ENCODE results near the gene SERPING1. TPM values are rescaled to one million over a fixed set of nuclear protein-coding genes. Genes with fewer than 3 reads are reported as not detected.

SERPING1 gene
- total and polyA plus RNA-seq, 2 experiments from 2014 or later: 147 to 319 TPM

- Histone ChIP-seq H3K4me1 (ENCODE audit: insufficient read depth) (peaks cover 6% of the 10 kb centered on the region; the same call in 1 of the 2 replicates), H3K9ac (no peak overlapping the region), H3K4me3 (no peak overlapping the region), H4K20me1 (ENCODE audit: insufficient read depth) (no peaks in the 10 kb centered on the region), H2AFZ (no peak overlapping the region), H3K79me2 (ENCODE audit: insufficient read depth) (peaks cover 8% of the 10 kb centered on the region), H3K27ac (no peak overlapping the region), H3F3A (ENCODE audit: insufficient read depth) (no peaks in the 10 kb centered on the region), H3K36me3 (ENCODE audit: low read depth) (no peaks in the 10 kb centered on the region), H3K9me2 (ENCODE audit: insufficient read depth) (no peaks in the 10 kb centered on the region), H3K27me3 (replicated peaks; ENCODE audit: insufficient read depth) (no peaks in the 10 kb centered on the region; the same call in 1 of the 2 replicates), H3K4me2 (ENCODE audit: unreplicated experiment) (no peak overlapping the region), H3K9me3 (ENCODE audit: low read depth) (no peaks in the 10 kb centered on the region)
- TF ChIP-seq EZH2 (IDR thresholded peaks at IDR 0.05; ENCODE audit: insufficient read depth, poor library complexity, severe bottlenecking) (no peak), EZH2phosphoT487 (IDR thresholded peaks at IDR 0.05; ENCODE audit: insufficient read depth, low read depth) (no peak)
- 66 to 68% methylated on average over 6 of the region's 6 CpGs for WGBS, 2 experiments (ENCODE audit: low coverage in 1 of 2, low lambda C conversion rate in 2 of 2, missing lambda C conversion rate in 2 of 2)
- in situ Hi-C loops (cut with MboI): no loop called here
- DNase-seq: no peak
Observed at GRCh38 chr11:57633394-57634070, 36.0 kb downstream of the SERPING1 start.

- Histone ChIP-seq H3K4me2 (ENCODE audit: unreplicated experiment) (no peak overlapping the region), H3K9me3 (ENCODE audit: low read depth) (no peaks in the 10 kb centered on the region), H3K79me2 (ENCODE audit: insufficient read depth) (peaks cover 16% of the 10 kb centered on the region), H3K27ac (no peak overlapping the region), H3K9ac (no peak overlapping the region), H3K4me3 (no peak overlapping the region), H3K4me1 (ENCODE audit: insufficient read depth) (peaks cover 6% of the 10 kb centered on the region; the same call in 1 of the 2 replicates), H2AFZ (no peak overlapping the region), H4K20me1 (ENCODE audit: insufficient read depth) (no peaks in the 10 kb centered on the region), H3K27me3 (replicated peaks; ENCODE audit: insufficient read depth) (no peaks in the 10 kb centered on the region; the same call in 1 of the 2 replicates), H3F3A (ENCODE audit: insufficient read depth) (no peaks in the 10 kb centered on the region), H3K9me2 (ENCODE audit: insufficient read depth) (no peaks in the 10 kb centered on the region), H3K36me3 (ENCODE audit: low read depth) (no peaks in the 10 kb centered on the region)
- TF ChIP-seq EZH2phosphoT487 (IDR thresholded peaks at IDR 0.05; ENCODE audit: insufficient read depth, low read depth) (no peak), EZH2 (IDR thresholded peaks at IDR 0.05; ENCODE audit: insufficient read depth, poor library complexity, severe bottlenecking) (no peak)
- DNase-seq: no peak
- in situ Hi-C loops (cut with MboI): no loop called here
Observed at GRCh38 chr11:57634311-57634710, 36.8 kb downstream of the SERPING1 start.

- in situ Hi-C loops (cut with MboI): no loop called here
- peaks cover 6% of the 10 kb centered on the region for H3K4me1 ChIP-seq (ENCODE audit: insufficient read depth)
- no peaks in the 10 kb centered on the region for H4K20me1 ChIP-seq (ENCODE audit: insufficient read depth)
- TF ChIP-seq EZH2 (IDR thresholded peaks at IDR 0.05; ENCODE audit: insufficient read depth, poor library complexity, severe bottlenecking): no peak
- TF ChIP-seq EZH2phosphoT487 (IDR thresholded peaks at IDR 0.05; ENCODE audit: insufficient read depth, low read depth): no peak
- H3K9ac ChIP-seq: no peak overlapping the region
- no peak for DNase-seq
- H3K79me2 ChIP-seq (ENCODE audit: insufficient read depth): peaks cover 26% of the 10 kb centered on the region
- no peak overlapping the region for H3K27ac ChIP-seq
- no peaks in the 10 kb centered on the region; the same call in 1 of the 2 replicates for H3K27me3 ChIP-seq (replicated peaks; ENCODE audit: insufficient read depth)
- no peaks in the 10 kb centered on the region for H3K36me3 ChIP-seq (ENCODE audit: low read depth)
- no peaks in the 10 kb centered on the region for H3K9me3 ChIP-seq (ENCODE audit: low read depth)
- no peaks in the 10 kb centered on the region for H3K9me2 ChIP-seq (ENCODE audit: insufficient read depth)
- no peak overlapping the region for H3K4me3 ChIP-seq
- H2AFZ ChIP-seq: no peak overlapping the region
- H3K4me2 ChIP-seq (ENCODE audit: unreplicated experiment): no peak overlapping the region
- H3F3A ChIP-seq (ENCODE audit: insufficient read depth): no peaks in the 10 kb centered on the region
- WGBS, 2 experiments (ENCODE audit: low coverage in 1 of 2, low lambda C conversion rate in 2 of 2, missing lambda C conversion rate in 2 of 2): 79 to 84% methylated on average over 8 of the region's 8 CpGs
Observed at GRCh38 chr11:57635246-57635645, 37.8 kb downstream of the SERPING1 start.

- Histone ChIP-seq H3K27ac (no peak overlapping the region), H3K4me3 (peak overlapping the region; percentile 97), H3K27me3 (replicated peaks; ENCODE audit: insufficient read depth) (no peaks in the 10 kb centered on the region; the same call in 1 of the 2 replicates), H2AFZ (peak overlapping the region; percentile 94), H4K20me1 (ENCODE audit: insufficient read depth) (0 out of 2 replicates have a peak, but pooled peaks cover 8% of the 10 kb centered on the region), H3K9ac (peak overlapping the region; percentile 85), H3K4me2 (ENCODE audit: unreplicated experiment) (peak overlapping the region; percentile 91), H3F3A (ENCODE audit: insufficient read depth) (peaks cover 6% of the 10 kb centered on the region), H3K9me3 (ENCODE audit: low read depth) (no peaks in the 10 kb centered on the region), H3K9me2 (ENCODE audit: insufficient read depth) (no peaks in the 10 kb centered on the region), H3K4me1 (ENCODE audit: insufficient read depth) (peaks cover 14% of the 10 kb centered on the region), H3K36me3 (ENCODE audit: low read depth) (no peaks in the 10 kb centered on the region), H3K79me2 (ENCODE audit: insufficient read depth) (peaks cover 44% of the 10 kb centered on the region)
- 34 to 35% methylated on average over 18 of the region's 18 CpGs for WGBS, 2 experiments (ENCODE audit: low coverage in 1 of 2, low lambda C conversion rate in 2 of 2, missing lambda C conversion rate in 2 of 2)
- peak; percentile 30 for DNase-seq
- TF ChIP-seq EZH2phosphoT487 (IDR thresholded peaks at IDR 0.05; ENCODE audit: insufficient read depth, low read depth) (no peak), EZH2 (IDR thresholded peaks at IDR 0.05; ENCODE audit: insufficient read depth, poor library complexity, severe bottlenecking) (no peak)
- in situ Hi-C loops (cut with MboI): no loop called here
Observed at GRCh38 chr11:57637626-57638004, 40.1 kb downstream of the SERPING1 start.

Measured in GM23248 (cell line).